CD4-positive, alpha-beta T cell (primary cell): Measurements from ENCODE around the gene ZMYND19. TPM values are rescaled to one million over a fixed set of nuclear protein-coding genes. Genes with fewer than 3 reads are reported as not detected.

Source experiments
- ATAC-seq: fragments of 200-7000 bp; cut with Tn5 transposase; one replicate; pipeline ENCODE4 v1.10.0; 2022; ENCODE audit warnings: mild to moderate bottlenecking; ENCODE audit not compliant: poor library complexity
- CTCF ChIA-PET: fragments of 350-600 bp; sonication (Branson Sonifier 250); formaldehyde crosslinking; loops from one replicate; lab custom pipeline; 2021; ENCODE audit warnings: antibody characterized with exemption, inconsistent platforms; lab: Charles Lee
- POLR2A ChIA-PET: fragments of 350-600 bp; sonication (Branson Sonifier 250); formaldehyde crosslinking; loops from one replicate; lab custom pipeline; 2021; ENCODE audit warnings: antibody characterized with exemption, inconsistent platforms; lab: Charles Lee
- DNase-seq, 14 experiments: peaks; one replicate each; pipeline ENCODE4 v3.0.0-alpha.2; 2013 to 2020; ENCODE audit warnings: mixed read lengths in 2 of 14
- H3K27ac ChIP-seq, 2 donors: one replicate each; pipeline versions ENCODE4 v1.5.1 to v1.7.0; 2013; ENCODE audit warnings: low read length in 2 of 2, low read depth in 1 of 2, mild to moderate bottlenecking in 1 of 2
- H3K27me3 ChIP-seq, 2 experiments: 1 replicate in 1 of 2; 2 replicates in 1 of 2; pipeline versions ENCODE4 v1.6.1 to v1.7.0; 2013; ENCODE audit warnings: low read length in 2 of 2, control low read depth in 1 of 2, mild to moderate bottlenecking in 1 of 2, moderate library complexity in 1 of 2; ENCODE audit not compliant: insufficient read depth in 2 of 2, control insufficient read depth in 1 of 2
- H3K36me3 ChIP-seq: one replicate; pipeline ENCODE4 v1.6.1; 2013; ENCODE audit warnings: low read length, control low read depth; ENCODE audit not compliant: insufficient read depth
- H3K4me1 ChIP-seq: one replicate; pipeline ENCODE4 v1.6.1; 2013; ENCODE audit warnings: low read length, control low read depth; ENCODE audit not compliant: insufficient read depth
- H3K4me3 ChIP-seq: one replicate; pipeline ENCODE4 v1.5.1; 2013; ENCODE audit warnings: mild to moderate bottlenecking, low read length, moderate library complexity
- H3K9me3 ChIP-seq, 2 experiments: 1 replicate in 1 of 2; 2 replicates in 1 of 2; pipeline versions ENCODE4 v1.6.1 to v1.7.0; 2013; ENCODE audit warnings: low read length in 2 of 2, mild to moderate bottlenecking in 2 of 2, control low read depth in 1 of 2, moderate library complexity in 1 of 2; ENCODE audit not compliant: control insufficient read depth in 1 of 2, insufficient read depth in 1 of 2
- H3K27ac Mint-ChIP-seq: one replicate; pipeline ENCODE4 v1.8.0; 2020; ENCODE audit warnings: mixed read lengths
- H3K27me3 Mint-ChIP-seq: one replicate; pipeline ENCODE4 v1.8.0; 2021; ENCODE audit warnings: mixed read lengths
- H3K36me3 Mint-ChIP-seq: one replicate; pipeline ENCODE4 v1.8.0; 2021; ENCODE audit warnings: low read depth, mixed read lengths
- H3K4me1 Mint-ChIP-seq: one replicate; pipeline ENCODE4 v1.8.0; 2021; ENCODE audit warnings: low read depth, mixed read lengths
- H3K4me3 Mint-ChIP-seq: one replicate; pipeline ENCODE4 v1.8.0; 2020; ENCODE audit warnings: mild to moderate bottlenecking, mixed read lengths
- H3K9me3 Mint-ChIP-seq: one replicate; pipeline ENCODE4 v1.8.0; 2020; ENCODE audit warnings: mixed read lengths
- intact Hi-C, 2 experiments: fragments of 100-400 bp; cut with DNase I in 1 of 2; cut with micrococcal nuclease in 1 of 2; formaldehyde crosslinking; loops; one replicate each; pipeline versions ENCODE4 v1.15.1 to v1.9.0; 2023 to 2025; cut with DNase I, micrococcal nuclease
- total RNA-seq, 174 experiments: library from RNA in 2 of 174; stranded (reverse) in 2 of 174; gene quantifications; one replicate each; pipeline ENCODE4 v1.2.3 and lab custom pipeline; 2021 to 2026
- TF ChIP-seq, protein P1 (sequence below): fragments of 200-600 bp; IDR thresholded peaks from one replicate; pipeline ENCODE4 v1.8.0; 2022; ENCODE audit warnings: antibody characterized with exemption, mild to moderate bottlenecking

ZMYND19 gene
- total RNA-seq, 2 experiments from 2014 or later = 8.6 to 11.3 TPM

DNA sequence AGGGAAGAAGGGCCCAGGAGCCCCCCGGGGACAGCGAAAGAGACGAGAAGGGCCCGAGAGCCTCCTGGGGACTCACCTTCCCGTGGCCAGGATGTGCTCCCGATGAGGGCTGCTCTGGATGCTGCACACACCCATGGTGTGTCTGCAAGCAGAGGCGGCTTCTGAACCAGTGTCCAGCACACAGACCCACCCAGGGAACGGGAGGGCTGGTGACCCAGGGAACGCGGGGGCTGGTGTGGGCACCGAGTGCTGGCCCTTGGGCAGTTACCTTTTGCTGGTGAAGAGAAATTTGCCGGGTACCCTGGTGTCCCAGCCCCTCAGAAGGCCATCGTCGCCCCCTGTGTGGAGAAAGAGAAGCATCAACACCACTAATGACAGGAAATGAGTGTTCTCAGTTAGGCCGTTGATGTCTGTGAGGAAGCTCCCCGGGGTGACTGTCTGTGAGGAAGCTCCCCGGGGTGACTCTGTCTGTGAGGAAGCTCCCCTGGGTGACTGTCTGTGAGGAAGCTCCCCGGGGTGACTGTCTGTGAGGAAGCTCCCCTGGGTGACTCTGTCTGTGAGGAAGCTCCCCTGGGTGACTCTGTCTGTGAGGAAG is 25.4 kb downstream of the ZMYND19 start:
- Histone ChIP-seq H3K4me1 (no peaks in the 10 kb centered on the region), H3K4me3 (no peak overlapping the region), H3K27me3 (no peaks in the 10 kb centered on the region), H3K36me3 (peaks cover 23% of the 10 kb centered on the region), H3K27ac (no peak overlapping the region), H3K9me3 (no peaks in the 10 kb centered on the region)
- no peak overlapping the region for H3K4me3 Mint-ChIP-seq
- DNase-seq (no peak), ATAC-seq (no peak)
- no peaks in the 10 kb centered on the region for H3K27me3 Mint-ChIP-seq
- no peak overlapping the region for H3K27ac Mint-ChIP-seq
- CTCF ChIA-PET = no interaction called here
- H3K36me3 Mint-ChIP-seq = peaks cover 39% of the 10 kb centered on the region
- POLR2A ChIA-PET = no interaction called here
- H3K4me1 Mint-ChIP-seq = no peaks in the 10 kb centered on the region
- no peaks in the 10 kb centered on the region for H3K9me3 Mint-ChIP-seq
- TF ChIP-seq, protein P1, sequence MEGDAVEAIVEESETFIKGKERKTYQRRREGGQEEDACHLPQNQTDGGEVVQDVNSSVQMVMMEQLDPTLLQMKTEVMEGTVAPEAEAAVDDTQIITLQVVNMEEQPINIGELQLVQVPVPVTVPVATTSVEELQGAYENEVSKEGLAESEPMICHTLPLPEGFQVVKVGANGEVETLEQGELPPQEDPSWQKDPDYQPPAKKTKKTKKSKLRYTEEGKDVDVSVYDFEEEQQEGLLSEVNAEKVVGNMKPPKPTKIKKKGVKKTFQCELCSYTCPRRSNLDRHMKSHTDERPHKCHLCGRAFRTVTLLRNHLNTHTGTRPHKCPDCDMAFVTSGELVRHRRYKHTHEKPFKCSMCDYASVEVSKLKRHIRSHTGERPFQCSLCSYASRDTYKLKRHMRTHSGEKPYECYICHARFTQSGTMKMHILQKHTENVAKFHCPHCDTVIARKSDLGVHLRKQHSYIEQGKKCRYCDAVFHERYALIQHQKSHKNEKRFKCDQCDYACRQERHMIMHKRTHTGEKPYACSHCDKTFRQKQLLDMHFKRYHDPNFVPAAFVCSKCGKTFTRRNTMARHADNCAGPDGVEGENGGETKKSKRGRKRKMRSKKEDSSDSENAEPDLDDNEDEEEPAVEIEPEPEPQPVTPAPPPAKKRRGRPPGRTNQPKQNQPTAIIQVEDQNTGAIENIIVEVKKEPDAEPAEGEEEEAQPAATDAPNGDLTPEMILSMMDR = no peak
- intact Hi-C loops = no loop called here

DNA sequence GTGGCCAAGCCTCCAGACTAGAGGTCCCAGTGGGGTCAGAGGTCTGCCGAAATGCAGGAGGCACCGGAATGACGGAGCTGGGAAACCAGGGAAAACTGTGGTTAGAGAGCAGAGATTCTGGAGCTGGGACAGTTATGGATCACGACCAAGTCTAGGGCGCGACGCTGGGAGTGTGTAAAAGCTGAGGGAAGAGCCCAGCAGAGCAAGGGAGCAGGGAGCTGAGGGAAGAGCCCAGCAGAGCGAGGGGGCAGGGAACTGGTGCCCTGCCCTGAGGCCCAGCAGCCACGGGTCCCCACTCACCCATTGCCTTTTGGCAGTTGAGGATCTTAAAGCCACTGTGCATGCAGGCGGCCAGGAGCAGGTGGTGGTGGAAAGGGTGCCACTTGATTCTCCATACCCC is 26.2 kb downstream of the ZMYND19 start:
- Histone ChIP-seq H3K4me1 (no peaks in the 10 kb centered on the region), H3K9me3 (no peaks in the 10 kb centered on the region), H3K27me3 (no peaks in the 10 kb centered on the region), H3K4me3 (no peak overlapping the region), H3K36me3 (peaks cover 23% of the 10 kb centered on the region), H3K27ac (no peak overlapping the region)
- DNase-seq (no peak), ATAC-seq (no peak)
- H3K27ac Mint-ChIP-seq = peak overlapping the region; percentile 63
- no peaks in the 10 kb centered on the region for H3K9me3 Mint-ChIP-seq
- intact Hi-C loops = no loop called here
- TF ChIP-seq, protein P1 = no peak
- no peaks in the 10 kb centered on the region for H3K4me1 Mint-ChIP-seq
- CTCF ChIA-PET = no interaction called here
- POLR2A ChIA-PET = interaction anchor here (1.9 kb wide), 1 partner anchor 12 kb away, joined by 7 read pairs; the partner anchor contains the start of gene MRPL41
- no peak overlapping the region for H3K4me3 Mint-ChIP-seq
- H3K27me3 Mint-ChIP-seq = no peaks in the 10 kb centered on the region
- H3K36me3 Mint-ChIP-seq = peaks cover 46% of the 10 kb centered on the region

DNA sequence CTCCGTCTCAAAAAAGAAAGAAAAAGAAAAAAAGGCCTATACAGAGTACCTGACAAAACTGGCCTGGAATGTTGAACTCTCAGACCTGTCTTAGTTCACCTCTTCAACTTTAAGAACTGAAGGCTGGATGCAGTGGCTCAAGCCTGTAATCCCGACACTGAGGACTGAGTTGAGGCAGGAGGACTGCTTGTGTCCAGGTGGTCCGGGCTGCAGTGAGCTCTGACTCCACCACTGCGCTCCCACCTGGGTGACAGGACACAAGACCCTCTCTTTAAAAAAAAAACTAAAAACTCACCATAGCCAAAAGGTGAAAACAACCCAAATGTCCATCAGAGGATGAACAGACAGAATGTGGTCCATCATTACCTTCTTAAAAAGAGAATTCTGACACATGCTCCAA is 32.2 kb downstream of the ZMYND19 start:
- H3K36me3 Mint-ChIP-seq = peaks cover 63% of the 10 kb centered on the region
- Histone ChIP-seq H3K27ac (no peak overlapping the region), H3K9me3 (no peaks in the 10 kb centered on the region), H3K27me3 (no peaks in the 10 kb centered on the region), H3K4me3 (no peak overlapping the region), H3K36me3 (peaks cover 37% of the 10 kb centered on the region), H3K4me1 (no peaks in the 10 kb centered on the region)
- no peaks in the 10 kb centered on the region for H3K27me3 Mint-ChIP-seq
- H3K4me1 Mint-ChIP-seq = no peaks in the 10 kb centered on the region
- H3K9me3 Mint-ChIP-seq = no peaks in the 10 kb centered on the region
- H3K4me3 Mint-ChIP-seq = no peak overlapping the region
- CTCF ChIA-PET = no interaction called here
- intact Hi-C loops = no loop called here
- H3K27ac Mint-ChIP-seq = no peak overlapping the region
- TF ChIP-seq, protein P1 = no peak
- ATAC-seq (no peak), DNase-seq (no peak)
- POLR2A ChIA-PET = no interaction called here
